HEK293 (cell line): ENCODE results near the gene DST.
A peak's percentile ranks its signal among the peaks of the same experiment; 100 is the strongest.

Source experiments
- CTCF ChIA-PET: fragments of 350-600 bp; formaldehyde crosslinking; extraction: SDS; loops from one replicate; lab custom pipeline; 2021; ENCODE audit warnings: antibody characterized with exemption; lab: Yijun Ruan, JAX
- POLR2A ChIA-PET: fragments of 300-600 bp; formaldehyde crosslinking; extraction: SDS; loops from one replicate; lab custom pipeline; 2020; ENCODE audit warnings: antibody characterized with exemption, inconsistent platforms; lab: Yijun Ruan, JAX
- H3K27ac ChIP-seq: fragments of 200-500 bp; sonication (Bioruptor generic); 2 replicates; pipeline ENCODE4 v1.5.1; 2014; ENCODE audit warnings: low read depth, low read length, control low read depth, inconsistent platforms; ENCODE audit errors: extremely low read depth
- H3K36me3 ChIP-seq, 2 experiments: fragments of 200-500 bp in 1 of 2; sonication (Bioruptor generic) in 1 of 2; 1 replicate in 1 of 2; 2 replicates in 1 of 2; pipeline ENCODE4 v1.5.1; 2014 to 2017; ENCODE audit warnings: inconsistent platforms in 2 of 2, low read length in 2 of 2; ENCODE audit not compliant: control insufficient read depth in 2 of 2, insufficient read depth in 1 of 2
- H3K4me1 ChIP-seq: fragments of 200-500 bp; sonication (Bioruptor generic); 2 replicates; pipeline ENCODE4 v1.5.1; 2014; ENCODE audit warnings: mild to moderate bottlenecking, low read length, inconsistent platforms; ENCODE audit not compliant: control insufficient read depth, insufficient read depth
- H3K4me3 ChIP-seq: 2 replicates; pipeline ENCODE4 v1.5.1; 2011; ENCODE audit warnings: low read depth, mild to moderate bottlenecking, control low read depth, low read length, moderate library complexity
- H3K9me3 ChIP-seq: fragments of 200-500 bp; sonication (Bioruptor generic); 2 replicates; pipeline ENCODE4 v1.5.1; 2014; ENCODE audit warnings: low read depth, low read length, inconsistent platforms; ENCODE audit not compliant: control insufficient read depth, insufficient read depth
- KLF10 ChIP-seq: fragments of 450-650 bp; IDR thresholded peaks from 2 replicates; pipeline ENCODE4 v1.5.1; 2018; ENCODE audit warnings: missing biosample characterization, mild to moderate bottlenecking, missing genetic modification characterization
- MYNN ChIP-seq: fragments of 450-650 bp; formaldehyde crosslinking; IDR thresholded peaks from 2 replicates; pipeline ENCODE4 v1.5.1; 2016; ENCODE audit warnings: missing biosample characterization, missing genetic modification characterization, borderline replicate concordance
- MZF1 ChIP-seq: fragments of 450-650 bp; formaldehyde crosslinking; IDR thresholded peaks from 2 replicates; pipeline ENCODE4 v1.5.1; 2017; ENCODE audit warnings: missing biosample characterization, missing genetic modification characterization, borderline replicate concordance
- TCF7L2 ChIP-seq: IDR thresholded peaks from 2 replicates; pipeline ENCODE4 v1.6.1; 2011; ENCODE audit warnings: low read depth, mild to moderate bottlenecking, inconsistent platforms, low read length, moderate library complexity, borderline replicate concordance
- ZBTB17 ChIP-seq: fragments of 450-650 bp; formaldehyde crosslinking; IDR thresholded peaks from 2 replicates; pipeline ENCODE4 v1.5.1; 2016; ENCODE audit warnings: missing biosample characterization, missing genetic modification characterization
- ZIC2 ChIP-seq: fragments of 450-650 bp; formaldehyde crosslinking; IDR thresholded peaks from 2 replicates; pipeline ENCODE4 v1.5.1; 2016; ENCODE audit warnings: missing biosample characterization, missing genetic modification characterization
- ZNF2 ChIP-seq: fragments of 450-650 bp; formaldehyde crosslinking; IDR thresholded peaks from 2 replicates; pipeline ENCODE4 v1.5.1; 2016; ENCODE audit warnings: missing biosample characterization, missing genetic modification characterization
- ZNF555 ChIP-seq: fragments of 450-650 bp; formaldehyde crosslinking; conservative IDR thresholded peaks from 2 replicates; pipeline ENCODE4 v1.5.1; 2017; ENCODE audit warnings: missing biosample characterization, mild to moderate bottlenecking, missing genetic modification characterization, inconsistent platforms
- ZNF600 ChIP-seq: fragments of 450-650 bp; formaldehyde crosslinking; IDR thresholded peaks from 2 replicates; pipeline ENCODE4 v1.5.1; 2016; ENCODE audit warnings: missing biosample characterization, missing genetic modification characterization
- ZNF610 ChIP-seq: fragments of 450-650 bp; formaldehyde crosslinking; IDR thresholded peaks from 2 replicates; pipeline ENCODE4 v1.5.1; 2016; ENCODE audit warnings: missing biosample characterization, missing genetic modification characterization, borderline replicate concordance
- ZNF707 ChIP-seq: fragments of 450-650 bp; formaldehyde crosslinking; IDR thresholded peaks from 2 replicates; pipeline ENCODE4 v1.5.1; 2016; ENCODE audit warnings: missing biosample characterization, missing genetic modification characterization
- ZNF791 ChIP-seq: fragments of 450-650 bp; formaldehyde crosslinking; IDR thresholded peaks from 2 replicates; pipeline ENCODE4 v1.5.1; 2016; ENCODE audit warnings: missing biosample characterization, missing genetic modification characterization
- TF ChIP-seq, protein P1 (sequence below): fragments of 450-650 bp; formaldehyde crosslinking; IDR thresholded peaks from 2 replicates; pipeline ENCODE4 v1.5.1; 2016; ENCODE audit warnings: missing biosample characterization, missing genetic modification characterization, low read depth
- TF ChIP-seq, protein P2 (sequence below): fragments of 450-650 bp; formaldehyde crosslinking; IDR thresholded peaks from 2 replicates; pipeline ENCODE4 v1.5.1; 2016; ENCODE audit warnings: missing biosample characterization, missing genetic modification characterization, borderline replicate concordance
- TF ChIP-seq, protein P3 (sequence below): fragments of 450-650 bp; formaldehyde crosslinking; conservative IDR thresholded peaks from 2 replicates; pipeline ENCODE4 v1.5.1; 2016; ENCODE audit warnings: low read depth, missing biosample characterization, missing genetic modification characterization
- TF ChIP-seq, protein P4 (sequence below): fragments of 450-650 bp; formaldehyde crosslinking; IDR thresholded peaks from 2 replicates; pipeline ENCODE4 v1.5.1; 2016; ENCODE audit warnings: missing biosample characterization, missing genetic modification characterization
- TF ChIP-seq, protein P5 (sequence below): fragments of 450-650 bp; formaldehyde crosslinking; IDR thresholded peaks from 2 replicates; pipeline ENCODE4 v1.5.1; 2016; ENCODE audit warnings: missing biosample characterization, missing genetic modification characterization
- TF ChIP-seq, protein P6 (sequence below): fragments of 450-650 bp; formaldehyde crosslinking; IDR thresholded peaks from 2 replicates; pipeline ENCODE4 v1.5.1; 2016; ENCODE audit warnings: missing biosample characterization, missing genetic modification characterization
- TF ChIP-seq, protein P7 (sequence below): fragments of 450-650 bp; formaldehyde crosslinking; IDR thresholded peaks from 2 replicates; pipeline ENCODE4 v1.5.1; 2016; ENCODE audit warnings: missing biosample characterization, missing genetic modification characterization

DST gene

DNA sequence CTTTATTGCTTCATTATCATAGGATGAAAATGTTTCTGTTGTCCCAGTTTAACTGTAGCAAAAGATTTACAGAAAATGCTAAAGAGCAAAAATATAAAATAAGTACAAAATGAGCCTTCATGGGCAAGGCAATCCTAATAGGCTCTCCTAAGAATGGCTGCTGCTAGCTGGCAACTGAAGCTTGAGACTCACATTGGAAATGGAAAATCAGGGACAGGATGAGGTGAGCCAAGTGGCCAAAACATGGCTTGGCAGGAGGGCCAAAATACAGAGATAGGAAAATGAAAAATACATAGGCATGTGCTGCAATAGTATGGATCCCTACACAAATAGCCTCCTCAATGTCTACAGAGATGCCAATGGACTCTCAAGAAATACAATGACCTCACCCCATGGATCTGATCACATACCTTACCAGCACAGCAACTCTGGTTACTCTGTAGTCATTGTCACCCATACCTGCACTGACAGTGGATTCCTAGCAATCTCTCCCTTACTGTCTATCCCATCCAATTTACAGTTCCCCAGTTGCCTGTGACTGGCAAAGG is 105.4 kb downstream of the DST start:
- Histone ChIP-seq H3K4me1 (peaks cover 30% of the 10 kb centered on the region), H3K36me3 (peaks cover 12 to 22% of the 10 kb centered on the region in 2 experiments), H3K9me3 (no peaks in the 10 kb centered on the region), H3K4me3 (no peak overlapping the region), H3K27ac (no peak overlapping the region)
- ChIA-PET POLR2A (interaction anchor here (0.7 kb wide), 1 partner anchor 61 kb away, joined by 3 read pairs; no protein-coding TSS in a partner anchor), CTCF (interaction anchor here (0.6 kb wide), 1 partner anchor 1103 kb away, joined by 3 read pairs; no protein-coding TSS in a partner anchor)
- TF ChIP-seq ZBTB17 (tag by site-specific recombination) = peak; percentile 56
- TF ChIP-seq, protein P1, sequence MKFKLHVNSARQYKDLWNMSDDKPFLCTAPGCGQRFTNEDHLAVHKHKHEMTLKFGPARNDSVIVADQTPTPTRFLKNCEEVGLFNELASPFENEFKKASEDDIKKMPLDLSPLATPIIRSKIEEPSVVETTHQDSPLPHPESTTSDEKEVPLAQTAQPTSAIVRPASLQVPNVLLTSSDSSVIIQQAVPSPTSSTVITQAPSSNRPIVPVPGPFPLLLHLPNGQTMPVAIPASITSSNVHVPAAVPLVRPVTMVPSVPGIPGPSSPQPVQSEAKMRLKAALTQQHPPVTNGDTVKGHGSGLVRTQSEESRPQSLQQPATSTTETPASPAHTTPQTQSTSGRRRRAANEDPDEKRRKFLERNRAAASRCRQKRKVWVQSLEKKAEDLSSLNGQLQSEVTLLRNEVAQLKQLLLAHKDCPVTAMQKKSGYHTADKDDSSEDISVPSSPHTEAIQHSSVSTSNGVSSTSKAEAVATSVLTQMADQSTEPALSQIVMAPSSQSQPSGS = peak; percentile 49; the same call in 1 of the 2 replicates
- no peak for TF ChIP-seq ZIC2 (tag by site-specific recombination)
- peak; percentile 63 for TF ChIP-seq ZNF600 (tag by site-specific recombination)
- TF ChIP-seq ZNF555 (tag by site-specific recombination) = no peak
- TF ChIP-seq ZNF707 (tag by site-specific recombination) = no peak
- TF ChIP-seq, protein P2, sequence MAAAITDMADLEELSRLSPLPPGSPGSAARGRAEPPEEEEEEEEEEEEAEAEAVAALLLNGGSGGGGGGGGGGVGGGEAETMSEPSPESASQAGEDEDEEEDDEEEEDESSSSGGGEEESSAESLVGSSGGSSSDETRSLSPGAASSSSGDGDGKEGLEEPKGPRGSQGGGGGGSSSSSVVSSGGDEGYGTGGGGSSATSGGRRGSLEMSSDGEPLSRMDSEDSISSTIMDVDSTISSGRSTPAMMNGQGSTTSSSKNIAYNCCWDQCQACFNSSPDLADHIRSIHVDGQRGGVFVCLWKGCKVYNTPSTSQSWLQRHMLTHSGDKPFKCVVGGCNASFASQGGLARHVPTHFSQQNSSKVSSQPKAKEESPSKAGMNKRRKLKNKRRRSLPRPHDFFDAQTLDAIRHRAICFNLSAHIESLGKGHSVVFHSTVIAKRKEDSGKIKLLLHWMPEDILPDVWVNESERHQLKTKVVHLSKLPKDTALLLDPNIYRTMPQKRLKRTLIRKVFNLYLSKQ (tag by site-specific recombination) = no peak

DNA sequence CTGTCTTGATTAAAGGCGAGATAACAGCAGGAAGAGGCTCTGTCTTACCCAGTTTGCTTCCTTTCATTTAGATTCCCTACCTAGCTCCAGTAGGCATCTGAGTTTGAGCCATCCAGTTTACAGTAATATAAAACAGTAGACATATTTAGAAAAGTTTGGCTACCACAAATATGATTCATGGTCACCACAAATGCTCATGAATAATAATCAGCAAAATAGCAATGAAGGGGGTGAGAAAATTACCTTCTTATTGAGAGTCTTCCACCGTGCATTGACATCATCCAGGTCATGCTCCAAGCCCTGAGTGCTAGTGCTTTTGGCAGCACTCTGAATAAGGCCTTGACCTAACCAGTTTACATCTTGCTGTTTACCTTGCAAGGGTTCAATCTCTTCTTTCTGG is 106.2 kb downstream of the DST start:
- H3K4me3 ChIP-seq = no peak overlapping the region
- ChIA-PET CTCF (interaction anchor here (0.6 kb wide), 2 partner anchors 33 to 1103 kb away, joined by 3 read pairs; no protein-coding TSS in a partner anchor), POLR2A (no interaction called here)
- peaks cover 12 to 30% of the 10 kb centered on the region in 2 experiments for H3K36me3 ChIP-seq
- H3K4me1 ChIP-seq = peaks cover 30% of the 10 kb centered on the region
- no peaks in the 10 kb centered on the region for H3K9me3 ChIP-seq
- no peak overlapping the region; the same call in 1 of the 2 replicates for H3K27ac ChIP-seq
- TF ChIP-seq, protein P3, sequence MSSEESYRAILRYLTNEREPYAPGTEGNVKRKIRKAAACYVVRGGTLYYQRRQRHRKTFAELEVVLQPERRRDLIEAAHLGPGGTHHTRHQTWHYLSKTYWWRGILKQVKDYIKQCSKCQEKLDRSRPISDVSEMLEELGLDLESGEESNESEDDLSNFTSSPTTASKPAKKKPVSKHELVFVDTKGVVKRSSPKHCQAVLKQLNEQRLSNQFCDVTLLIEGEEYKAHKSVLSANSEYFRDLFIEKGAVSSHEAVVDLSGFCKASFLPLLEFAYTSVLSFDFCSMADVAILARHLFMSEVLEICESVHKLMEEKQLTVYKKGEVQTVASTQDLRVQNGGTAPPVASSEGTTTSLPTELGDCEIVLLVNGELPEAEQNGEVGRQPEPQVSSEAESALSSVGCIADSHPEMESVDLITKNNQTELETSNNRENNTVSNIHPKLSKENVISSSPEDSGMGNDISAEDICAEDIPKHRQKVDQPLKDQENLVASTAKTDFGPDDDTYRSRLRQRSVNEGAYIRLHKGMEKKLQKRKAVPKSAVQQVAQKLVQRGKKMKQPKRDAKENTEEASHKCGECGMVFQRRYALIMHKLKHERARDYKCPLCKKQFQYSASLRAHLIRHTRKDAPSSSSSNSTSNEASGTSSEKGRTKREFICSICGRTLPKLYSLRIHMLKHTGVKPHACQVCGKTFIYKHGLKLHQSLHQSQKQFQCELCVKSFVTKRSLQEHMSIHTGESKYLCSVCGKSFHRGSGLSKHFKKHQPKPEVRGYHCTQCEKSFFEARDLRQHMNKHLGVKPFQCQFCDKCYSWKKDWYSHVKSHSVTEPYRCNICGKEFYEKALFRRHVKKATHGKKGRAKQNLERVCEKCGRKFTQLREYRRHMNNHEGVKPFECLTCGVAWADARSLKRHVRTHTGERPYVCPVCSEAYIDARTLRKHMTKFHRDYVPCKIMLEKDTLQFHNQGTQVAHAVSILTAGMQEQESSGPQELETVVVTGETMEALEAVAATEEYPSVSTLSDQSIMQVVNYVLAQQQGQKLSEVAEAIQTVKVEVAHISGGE = no peak
- TF ChIP-seq, protein P4, sequence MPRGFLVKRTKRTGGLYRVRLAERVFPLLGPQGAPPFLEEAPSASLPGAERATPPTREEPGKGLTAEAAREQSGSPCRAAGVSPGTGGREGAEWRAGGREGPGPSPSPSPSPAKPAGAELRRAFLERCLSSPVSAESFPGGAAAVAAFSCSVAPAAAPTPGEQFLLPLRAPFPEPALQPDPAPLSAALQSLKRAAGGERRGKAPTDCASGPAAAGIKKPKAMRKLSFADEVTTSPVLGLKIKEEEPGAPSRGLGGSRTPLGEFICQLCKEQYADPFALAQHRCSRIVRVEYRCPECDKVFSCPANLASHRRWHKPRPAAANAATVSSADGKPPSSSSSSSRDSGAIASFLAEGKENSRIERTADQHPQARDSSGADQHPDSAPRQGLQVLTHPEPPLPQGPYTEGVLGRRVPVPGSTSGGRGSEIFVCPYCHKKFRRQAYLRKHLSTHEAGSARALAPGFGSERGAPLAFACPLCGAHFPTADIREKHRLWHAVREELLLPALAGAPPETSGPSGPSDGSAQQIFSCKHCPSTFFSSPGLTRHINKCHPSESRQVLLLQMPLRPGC (tag by site-specific recombination) = no peak
- no peak for TF ChIP-seq KLF10 (tag by site-specific recombination)
- TF ChIP-seq, protein P5, sequence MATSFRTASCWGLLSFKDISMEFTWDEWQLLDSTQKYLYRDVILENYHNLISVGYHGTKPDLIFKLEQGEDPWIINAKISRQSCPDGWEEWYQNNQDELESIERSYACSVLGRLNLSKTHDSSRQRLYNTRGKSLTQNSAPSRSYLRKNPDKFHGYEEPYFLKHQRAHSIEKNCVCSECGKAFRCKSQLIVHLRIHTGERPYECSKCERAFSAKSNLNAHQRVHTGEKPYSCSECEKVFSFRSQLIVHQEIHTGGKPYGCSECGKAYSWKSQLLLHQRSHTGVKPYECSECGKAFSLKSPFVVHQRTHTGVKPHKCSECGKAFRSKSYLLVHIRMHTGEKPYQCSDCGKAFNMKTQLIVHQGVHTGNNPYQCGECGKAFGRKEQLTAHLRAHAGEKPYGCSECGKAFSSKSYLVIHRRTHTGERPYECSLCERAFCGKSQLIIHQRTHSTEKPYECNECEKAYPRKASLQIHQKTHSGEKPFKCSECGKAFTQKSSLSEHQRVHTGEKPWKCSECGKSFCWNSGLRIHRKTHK (tag by site-specific recombination) = no peak
- no peak for TF ChIP-seq MZF1 (tag by site-specific recombination)
- no peak for TF ChIP-seq TCF7L2
- TF ChIP-seq ZNF791 (tag by site-specific recombination) = no peak
- TF ChIP-seq, protein P6, sequence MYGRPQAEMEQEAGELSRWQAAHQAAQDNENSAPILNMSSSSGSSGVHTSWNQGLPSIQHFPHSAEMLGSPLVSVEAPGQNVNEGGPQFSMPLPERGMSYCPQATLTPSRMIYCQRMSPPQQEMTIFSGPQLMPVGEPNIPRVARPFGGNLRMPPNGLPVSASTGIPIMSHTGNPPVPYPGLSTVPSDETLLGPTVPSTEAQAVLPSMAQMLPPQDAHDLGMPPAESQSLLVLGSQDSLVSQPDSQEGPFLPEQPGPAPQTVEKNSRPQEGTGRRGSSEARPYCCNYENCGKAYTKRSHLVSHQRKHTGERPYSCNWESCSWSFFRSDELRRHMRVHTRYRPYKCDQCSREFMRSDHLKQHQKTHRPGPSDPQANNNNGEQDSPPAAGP = no peak
- TF ChIP-seq ZNF2 (tag by site-specific recombination) = no peak
- TF ChIP-seq ZNF610 (tag by site-specific recombination) = no peak
- no peak for TF ChIP-seq MYNN (tag by site-specific recombination)
- TF ChIP-seq, protein P7, sequence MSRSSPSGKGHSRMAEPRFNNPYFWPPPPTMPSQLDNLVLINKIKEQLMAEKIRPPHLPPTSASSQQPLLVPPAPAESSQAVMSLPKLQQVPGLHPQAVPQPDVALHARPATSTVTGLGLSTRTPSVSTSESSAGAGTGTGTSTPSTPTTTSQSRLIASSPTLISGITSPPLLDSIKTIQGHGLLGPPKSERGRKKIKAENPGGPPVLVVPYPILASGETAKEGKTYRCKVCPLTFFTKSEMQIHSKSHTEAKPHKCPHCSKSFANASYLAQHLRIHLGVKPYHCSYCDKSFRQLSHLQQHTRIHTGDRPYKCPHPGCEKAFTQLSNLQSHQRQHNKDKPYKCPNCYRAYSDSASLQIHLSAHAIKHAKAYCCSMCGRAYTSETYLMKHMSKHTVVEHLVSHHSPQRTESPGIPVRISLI (tag by site-specific recombination) = no peak
